ENCODE measurements around the gene SUMF1.

GRCh38 chr3:4418156-4418555 is 48.9 kb downstream of the SUMF1 start:
- TF ChIP-seq EZH2 (IDR thresholded peaks at IDR 0.05), result no peak
- no peak for TF ChIP-seq POLR2AphosphoS5 (IDR thresholded peaks at IDR 0.05; ENCODE audit: borderline replicate concordance, low read depth, low read length)
- no peak for TF ChIP-seq FOXP2 (optimal IDR thresholded peaks at IDR 0.05; ENCODE audit: control extremely low read depth, extremely low read length, insufficient read depth)
